Fibroblast of the aortic adventitia (primary cell): Measurements from ENCODE around the gene TMEM107. TPM values are rescaled to one million over a fixed set of nuclear protein-coding genes. Genes with fewer than 3 reads are reported as not detected.

ENCODE experiments used
- DNase-seq: peaks from one replicate; pipeline ENCODE4 v3.0.0-alpha.2; 2010; ENCODE audit warnings: low read depth
- H3K4me3 ChIP-seq: 2 replicates; pipeline ENCODE4 v1.5.1; 2011; ENCODE audit warnings: low read depth, mild to moderate bottlenecking, control low read depth, low read length, moderate library complexity
- total RNA-seq: library from RNA; depleted of rRNA; stranded (reverse); fragments of >200 nt; gene quantifications from 2 replicates; pipeline ENCODE4 v1.2.3, GENCODE V29; 2012; ENCODE audit warnings: low replicate concordance
- TF ChIP-seq, protein P1 (sequence below): IDR thresholded peaks from 2 replicates; pipeline ENCODE4 v1.5.1; 2011; ENCODE audit warnings: mild to moderate bottlenecking, low read length, control low read depth, inconsistent platforms; ENCODE audit not compliant: insufficient read depth

TMEM107 gene
- total RNA-seq, 1 donor, result 32.7 TPM

- TF ChIP-seq, protein P1, sequence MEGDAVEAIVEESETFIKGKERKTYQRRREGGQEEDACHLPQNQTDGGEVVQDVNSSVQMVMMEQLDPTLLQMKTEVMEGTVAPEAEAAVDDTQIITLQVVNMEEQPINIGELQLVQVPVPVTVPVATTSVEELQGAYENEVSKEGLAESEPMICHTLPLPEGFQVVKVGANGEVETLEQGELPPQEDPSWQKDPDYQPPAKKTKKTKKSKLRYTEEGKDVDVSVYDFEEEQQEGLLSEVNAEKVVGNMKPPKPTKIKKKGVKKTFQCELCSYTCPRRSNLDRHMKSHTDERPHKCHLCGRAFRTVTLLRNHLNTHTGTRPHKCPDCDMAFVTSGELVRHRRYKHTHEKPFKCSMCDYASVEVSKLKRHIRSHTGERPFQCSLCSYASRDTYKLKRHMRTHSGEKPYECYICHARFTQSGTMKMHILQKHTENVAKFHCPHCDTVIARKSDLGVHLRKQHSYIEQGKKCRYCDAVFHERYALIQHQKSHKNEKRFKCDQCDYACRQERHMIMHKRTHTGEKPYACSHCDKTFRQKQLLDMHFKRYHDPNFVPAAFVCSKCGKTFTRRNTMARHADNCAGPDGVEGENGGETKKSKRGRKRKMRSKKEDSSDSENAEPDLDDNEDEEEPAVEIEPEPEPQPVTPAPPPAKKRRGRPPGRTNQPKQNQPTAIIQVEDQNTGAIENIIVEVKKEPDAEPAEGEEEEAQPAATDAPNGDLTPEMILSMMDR, result no peak
- no peak for DNase-seq
- H3K4me3 ChIP-seq, result peak overlapping the region; percentile 53
Measured at GRCh38 chr17:8138374-8138671, 37.9 kb downstream of the TMEM107 start.

DNA sequence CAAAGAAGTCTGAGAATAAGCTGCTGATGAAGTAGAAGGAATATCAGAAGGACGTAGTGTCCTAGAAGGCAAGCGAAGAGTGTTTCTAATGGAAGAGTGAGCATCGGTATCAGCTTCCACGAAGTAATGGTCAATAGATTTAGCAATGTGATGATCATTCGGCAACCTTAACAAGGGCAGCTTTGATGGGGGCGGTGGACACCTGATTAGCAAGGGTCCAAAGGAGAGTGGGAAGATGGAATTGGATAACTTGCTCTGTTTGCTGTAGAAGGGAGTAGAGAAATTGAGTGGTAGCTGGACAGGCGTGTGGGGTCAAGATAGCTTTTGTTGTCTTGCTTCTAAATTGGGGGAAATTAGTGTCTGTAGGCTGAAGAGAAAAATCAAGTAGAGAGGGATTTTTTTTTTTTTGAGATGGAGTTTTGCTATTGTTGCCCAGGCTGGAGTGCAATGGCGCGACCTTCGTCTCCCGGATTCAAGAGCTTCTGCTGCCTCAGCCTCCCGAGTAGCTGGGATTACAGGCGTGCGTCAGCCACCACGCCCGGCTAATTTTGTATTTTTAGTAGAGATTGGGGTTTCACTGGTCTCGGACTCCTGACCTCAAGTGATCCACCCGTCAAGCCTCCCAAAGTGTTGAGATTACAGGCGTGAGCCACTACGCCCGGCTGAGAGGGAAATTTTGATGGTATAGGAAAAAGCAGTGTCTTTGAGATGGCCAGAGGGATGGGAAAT, 38.4 kb downstream of the TMEM107 start:
- H3K4me3 ChIP-seq, result peak overlapping the region; percentile 53
- TF ChIP-seq, protein P1, result no peak
- no peak for DNase-seq

DNA sequence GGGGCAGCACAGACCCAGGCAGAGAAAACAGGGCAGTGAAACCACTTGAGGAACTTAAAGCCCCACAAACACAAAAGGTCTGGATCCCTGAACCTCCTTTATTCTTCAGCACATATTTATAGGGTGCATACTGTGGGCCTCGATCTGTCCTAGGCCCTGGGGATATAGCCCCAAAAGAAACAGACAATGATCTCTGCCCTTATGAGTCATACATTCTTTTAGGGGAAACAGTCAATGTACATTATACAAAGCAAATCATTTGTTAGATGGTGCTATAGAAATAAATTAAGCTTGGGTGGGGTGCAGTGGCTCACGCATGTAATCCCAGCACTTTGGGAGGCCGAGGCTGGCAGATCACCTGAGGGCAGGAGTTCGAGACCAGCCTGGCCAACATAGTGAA, 42.2 kb downstream of the TMEM107 start:
- DNase-seq, result no peak
- no peak overlapping the region for H3K4me3 ChIP-seq
- TF ChIP-seq, protein P1, result no peak

DNA sequence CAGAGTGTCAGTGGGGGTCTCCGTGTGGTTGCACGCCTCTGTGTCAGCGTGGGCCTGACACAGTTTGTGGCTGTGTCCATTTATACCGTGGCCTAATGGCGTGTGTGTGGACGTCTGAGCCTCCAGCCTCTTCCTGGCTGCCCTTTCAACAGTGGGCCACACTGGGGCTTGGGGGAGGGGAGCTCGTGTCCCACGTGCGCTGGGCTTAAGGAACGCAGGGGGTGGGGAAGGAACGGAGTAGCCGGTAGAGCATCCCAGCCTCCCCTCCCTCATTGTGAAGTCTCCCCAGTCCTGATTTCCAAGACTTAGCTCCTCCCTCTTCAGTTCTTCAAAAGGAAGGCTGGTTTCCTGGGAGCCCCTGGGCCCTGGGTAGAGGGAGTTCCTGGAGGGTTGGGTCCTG, 42.8 kb downstream of the TMEM107 start:
- DNase-seq, result no peak
- TF ChIP-seq, protein P1, result no peak
- no peak overlapping the region for H3K4me3 ChIP-seq

DNA sequence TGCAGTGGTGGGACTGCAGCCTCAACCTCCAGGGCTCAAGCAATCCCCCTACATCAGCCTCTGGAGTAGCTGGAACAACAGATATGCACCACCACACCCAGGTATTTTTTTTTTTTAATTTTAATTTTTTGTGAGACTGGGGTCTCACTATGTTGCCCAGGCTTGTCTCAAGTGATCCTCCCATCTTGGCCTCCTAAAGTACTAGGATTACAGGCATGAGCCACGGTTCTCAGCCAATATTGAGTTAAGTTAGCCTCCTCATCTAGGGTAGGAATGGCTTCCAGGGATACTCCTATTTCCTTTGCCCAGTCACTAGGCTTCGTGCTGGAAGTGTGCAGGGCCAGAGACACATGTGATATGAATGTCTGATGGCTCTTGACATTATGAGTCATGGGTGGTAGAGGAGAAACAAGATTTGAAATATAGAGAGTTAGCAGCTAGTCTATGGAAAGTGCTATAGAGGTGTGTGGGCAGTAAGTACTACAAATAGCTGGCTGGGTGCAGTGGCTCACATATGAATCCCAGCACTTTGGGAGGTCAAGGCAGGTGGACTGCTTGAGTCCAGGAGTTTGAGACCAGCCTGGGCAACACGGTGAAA, 44.2 kb downstream of the TMEM107 start:
- H3K4me3 ChIP-seq, result no peak overlapping the region
- TF ChIP-seq, protein P1, result no peak
- DNase-seq, result no peak

GRCh38 chr17:8128125-8128784, 47.9 kb downstream of the TMEM107 start:
- no peak overlapping the region for H3K4me3 ChIP-seq
- no peak for DNase-seq
- TF ChIP-seq, protein P1, result no peak
